PC-9 (cell line): ENCODE data around the gene STRIT1. TPM values are rescaled to one million over a fixed set of nuclear protein-coding genes. Genes with fewer than 3 reads are reported as not detected.
A peak's percentile ranks its signal among the peaks of the same experiment; 100 is the strongest.

Source experiments
- BruUV-seq: library from RNA; stranded (reverse); fragments of 400-500 nt; replicated peaks from 2 replicates; lab custom pipeline; 2021; lab: Mats Ljungman, UMichigan
- CTCF ChIA-PET: fragments of 300-600 bp; sonication (Branson Sonifier 250); formaldehyde crosslinking; loops from one replicate; lab custom pipeline; 2022; ENCODE audit warnings: antibody characterized with exemption; lab: Charles Lee
- POLR2A ChIA-PET: fragments of 300-600 bp; sonication (Branson Sonifier 250); formaldehyde crosslinking; loops from one replicate; lab custom pipeline; 2022; ENCODE audit warnings: antibody characterized with exemption; ENCODE audit not compliant: unreplicated experiment; lab: Charles Lee
- DNase-seq, 2 experiments: peaks; one replicate each; pipeline versions ENCODE4 v3.0.0 to v3.0.0-alpha.2; 2015 to 2022; ENCODE audit warnings: mixed read lengths in 1 of 2
- H2AFZ ChIP-seq: fragments of 200-600 bp; sonication (generic); 2 replicates; pipeline ENCODE4 v1.8.1; 2017; ENCODE audit warnings: antibody characterized with exemption
- H3F3A ChIP-seq: fragments of 200-600 bp; sonication (generic); 2 replicates; pipeline ENCODE4 v1.8.1; 2017; ENCODE audit warnings: antibody characterized with exemption, mild to moderate bottlenecking, low read depth; ENCODE audit not compliant: insufficient read depth
- H3K27ac ChIP-seq: fragments of 200-600 bp; sonication (generic); 2 replicates; pipeline ENCODE4 v1.6.1; 2016; ENCODE audit warnings: mixed run types
- H3K27me3 ChIP-seq: fragments of 200-600 bp; sonication (generic); 2 replicates; pipeline ENCODE4 v1.6.1; 2016; ENCODE audit warnings: low read depth, mixed run types; ENCODE audit not compliant: insufficient read depth
- H3K36me3 ChIP-seq: fragments of 200-600 bp; sonication (generic); 2 replicates; pipeline ENCODE4 v1.6.1; 2016; ENCODE audit warnings: low read depth, mixed run types
- H3K4me1 ChIP-seq: fragments of 200-600 bp; sonication (generic); replicated peaks from 2 replicates; pipeline ENCODE4 v1.6.1; 2016; ENCODE audit warnings: mixed run types; ENCODE audit not compliant: insufficient read depth
- H3K4me2 ChIP-seq: fragments of 200-600 bp; sonication (generic); 2 replicates; pipeline ENCODE4 v1.6.1; 2017; ENCODE audit warnings: mixed run types
- H3K4me3 ChIP-seq: fragments of 200-600 bp; sonication (generic); 2 replicates; pipeline ENCODE4 v1.6.1; 2016; ENCODE audit warnings: mixed run types
- H3K79me2 ChIP-seq: fragments of 200-600 bp; sonication (generic); 2 replicates; pipeline ENCODE4 v1.6.1; 2017; ENCODE audit warnings: low read depth, mixed run types
- H3K9me2 ChIP-seq: fragments of 200-600 bp; sonication (generic); 2 replicates; pipeline ENCODE4 v1.8.1; 2017; ENCODE audit warnings: mild to moderate bottlenecking; ENCODE audit not compliant: insufficient read depth
- H3K9me3 ChIP-seq: fragments of 200-600 bp; sonication (generic); 2 replicates; pipeline ENCODE4 v1.8.1; 2016; ENCODE audit warnings: low read depth; ENCODE audit not compliant: insufficient read depth
- H4K20me1 ChIP-seq: fragments of 200-600 bp; sonication (generic); 2 replicates; pipeline ENCODE4 v1.8.1; 2017; ENCODE audit not compliant: insufficient read depth
- CTCF ChIP-seq: fragments of 200-600 bp; sonication (generic); conservative IDR thresholded peaks from 2 replicates; pipeline ENCODE4 v1.6.1; 2017; ENCODE audit warnings: mixed run types, antibody characterized with exemption, mild to moderate bottlenecking, moderate library complexity
- EZH2 ChIP-seq: fragments of 200-600 bp; sonication (generic); IDR thresholded peaks from 2 replicates; pipeline ENCODE4 v1.8.0; 2017; ENCODE audit warnings: antibody characterized with exemption, low read depth
- intact Hi-C: fragments of 100-400 bp; cut with micrococcal nuclease; formaldehyde crosslinking; loops from one replicate; pipeline ENCODE4 v1.10.0; 2022; ENCODE audit not compliant: unreplicated experiment
- total RNA-seq: library from RNA; stranded (reverse); gene quantifications from 2 replicates; pipeline ENCODE4 v1.2.3, GENCODE V29; 2021

STRIT1 gene
- total RNA-seq, 1 experiment from 2014 or later, result not detected

GRCh38 chr3:155326901-155327300 is 33.4 kb upstream of the STRIT1 start:
- Histone ChIP-seq H3K79me2 (no peaks in the 10 kb centered on the region), H3K27me3 (no peaks in the 10 kb centered on the region), H4K20me1 (no peaks in the 10 kb centered on the region), H3K27ac (no peak overlapping the region), H3K9me3 (no peaks in the 10 kb centered on the region), H3K4me2 (no peak overlapping the region), H3K36me3 (no peaks in the 10 kb centered on the region), H2AFZ (no peak overlapping the region), H3K4me1 (no peaks in the 10 kb centered on the region), H3F3A (no peaks in the 10 kb centered on the region), H3K4me3 (no peak overlapping the region), H3K9me2 (no peaks in the 10 kb centered on the region)
- intact Hi-C loops, result loop anchor here (10.0 kb wide), 1 partner anchor 122 kb away; no protein-coding TSS in a partner anchor
- DNase-seq, result no peak
- no TSS peak for BruUV-seq
- ChIA-PET CTCF (interaction anchor here (0.6 kb wide), 1 partner anchor 1066 kb away, joined by 5 read pairs; no protein-coding TSS in a partner anchor), POLR2A (no interaction called here)
- no peak for TF ChIP-seq EZH2
- TF ChIP-seq CTCF, result no peak

- Histone ChIP-seq H3K36me3 (no peaks in the 10 kb centered on the region), H3K79me2 (no peaks in the 10 kb centered on the region), H2AFZ (no peak overlapping the region), H3K27me3 (no peaks in the 10 kb centered on the region), H4K20me1 (no peaks in the 10 kb centered on the region), H3F3A (no peaks in the 10 kb centered on the region), H3K4me3 (no peak overlapping the region), H3K9me3 (no peaks in the 10 kb centered on the region), H3K4me1 (no peaks in the 10 kb centered on the region), H3K4me2 (no peak overlapping the region), H3K9me2 (no peaks in the 10 kb centered on the region), H3K27ac (no peak overlapping the region)
- POLR2A ChIA-PET, result no interaction called here
- intact Hi-C loops, result loop anchor here (10.0 kb wide), 1 partner anchor 121 kb away; no protein-coding TSS in a partner anchor
- no TSS peak for BruUV-seq
- TF ChIP-seq CTCF (no peak), EZH2 (no peak)
- CTCF ChIA-PET, result interaction anchor here (0.5 to 0.8 kb wide), 2 partner anchors 90 to 351 kb away, joined by 3 read pairs; no protein-coding TSS in a partner anchor
- no peak for DNase-seq
These were observed 32.8 kb upstream of the STRIT1 start for GRCh38 chr3:155326244-155326643.

- no peaks in the 10 kb centered on the region for H3K9me2 ChIP-seq
- DNase-seq, result no peak
- CTCF ChIA-PET, result interaction anchor here (0.6 to 0.8 kb wide), 2 partner anchors 89 to 346 kb away, joined by 3 read pairs; no protein-coding TSS in a partner anchor
- H3K4me1 ChIP-seq, result no peaks in the 10 kb centered on the region
- intact Hi-C loops, result loop anchor here (10.0 kb wide), 1 partner anchor 121 kb away; no protein-coding TSS in a partner anchor
- no peaks in the 10 kb centered on the region for H3K79me2 ChIP-seq
- no TSS peak for BruUV-seq
- H3K4me2 ChIP-seq, result peak overlapping the region; percentile 43
- no peaks in the 10 kb centered on the region for H3K27me3 ChIP-seq
- POLR2A ChIA-PET, result no interaction called here
- H3K36me3 ChIP-seq, result no peaks in the 10 kb centered on the region
- H4K20me1 ChIP-seq, result no peaks in the 10 kb centered on the region
- no peaks in the 10 kb centered on the region for H3F3A ChIP-seq
- no peak overlapping the region for H3K27ac ChIP-seq
- peak overlapping the region; percentile 68; the same call in 1 of the 2 replicates for H2AFZ ChIP-seq
- no peaks in the 10 kb centered on the region for H3K9me3 ChIP-seq
- no peak overlapping the region for H3K4me3 ChIP-seq
- TF ChIP-seq CTCF, result 0 out of 2 replicates have a peak, but pooled peaks have one; percentile 29
- TF ChIP-seq EZH2, result no peak
These were observed 31.9 kb upstream of the STRIT1 start for GRCh38 chr3:155325263-155325835.
